ENCODE results near the gene EMC1.

DNA sequence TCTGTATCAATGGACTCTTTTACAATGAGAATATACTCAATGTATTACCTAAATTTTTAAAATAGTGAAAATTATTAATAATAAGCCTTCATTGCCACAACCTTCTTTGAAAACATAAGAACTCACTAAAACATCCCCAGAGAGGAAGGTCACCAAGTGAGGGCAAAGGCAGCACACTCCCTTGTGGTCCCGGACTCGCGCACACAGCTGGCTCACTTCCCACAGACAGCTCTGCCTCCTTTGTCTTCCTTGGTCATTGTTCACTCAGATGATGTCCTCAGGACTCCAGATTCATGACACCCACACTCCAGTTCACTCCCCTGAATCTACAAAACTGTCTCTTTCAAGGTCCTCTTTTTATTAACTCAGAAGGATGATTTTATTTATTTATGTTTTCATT is 22.1 kb downstream of the EMC1 start:
- TF ChIP-seq, protein P1, sequence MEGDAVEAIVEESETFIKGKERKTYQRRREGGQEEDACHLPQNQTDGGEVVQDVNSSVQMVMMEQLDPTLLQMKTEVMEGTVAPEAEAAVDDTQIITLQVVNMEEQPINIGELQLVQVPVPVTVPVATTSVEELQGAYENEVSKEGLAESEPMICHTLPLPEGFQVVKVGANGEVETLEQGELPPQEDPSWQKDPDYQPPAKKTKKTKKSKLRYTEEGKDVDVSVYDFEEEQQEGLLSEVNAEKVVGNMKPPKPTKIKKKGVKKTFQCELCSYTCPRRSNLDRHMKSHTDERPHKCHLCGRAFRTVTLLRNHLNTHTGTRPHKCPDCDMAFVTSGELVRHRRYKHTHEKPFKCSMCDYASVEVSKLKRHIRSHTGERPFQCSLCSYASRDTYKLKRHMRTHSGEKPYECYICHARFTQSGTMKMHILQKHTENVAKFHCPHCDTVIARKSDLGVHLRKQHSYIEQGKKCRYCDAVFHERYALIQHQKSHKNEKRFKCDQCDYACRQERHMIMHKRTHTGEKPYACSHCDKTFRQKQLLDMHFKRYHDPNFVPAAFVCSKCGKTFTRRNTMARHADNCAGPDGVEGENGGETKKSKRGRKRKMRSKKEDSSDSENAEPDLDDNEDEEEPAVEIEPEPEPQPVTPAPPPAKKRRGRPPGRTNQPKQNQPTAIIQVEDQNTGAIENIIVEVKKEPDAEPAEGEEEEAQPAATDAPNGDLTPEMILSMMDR (IDR thresholded peaks at IDR 0.05), result no peak
- no peak for TF ChIP-seq ZFX (IDR thresholded peaks at IDR 0.05; ENCODE audit: borderline replicate concordance)
